HUES64 (cell line): Measurements from ENCODE around the gene VSX1.

Experiments
- H3K27ac ChIP-seq: 2 replicates; pipeline ENCODE4 v1.7.0; 2013; ENCODE audit warnings: low read depth, low read length, inconsistent platforms
- H3K27me3 ChIP-seq: 2 replicates; pipeline ENCODE4 v1.6.1; 2013; ENCODE audit warnings: mild to moderate bottlenecking, low read length; ENCODE audit not compliant: insufficient read depth
- H3K36me3 ChIP-seq: 2 replicates; pipeline ENCODE4 v1.6.1; 2013; ENCODE audit warnings: mild to moderate bottlenecking, low read length; ENCODE audit not compliant: insufficient read depth
- H3K4me1 ChIP-seq: 2 replicates; pipeline ENCODE4 v1.6.1; 2013; ENCODE audit warnings: mild to moderate bottlenecking, low read length, moderate library complexity; ENCODE audit not compliant: insufficient read depth
- H3K4me3 ChIP-seq: 2 replicates; pipeline ENCODE4 v1.5.1; 2013; ENCODE audit warnings: mild to moderate bottlenecking, low read length, moderate library complexity
- H3K9ac ChIP-seq: 2 replicates; pipeline ENCODE4 v1.6.1; 2013; ENCODE audit warnings: mild to moderate bottlenecking, low read depth, low read length
- H3K9me3 ChIP-seq: 2 replicates; pipeline ENCODE4 v1.6.1; 2013; ENCODE audit warnings: low read depth, low read length; ENCODE audit not compliant: insufficient read depth
- WGBS: fragments of 150-250, 120-280 bp; methylation state at CpG from one replicate; pipeline ENCODE4 v1.1.7; 2013; ENCODE audit warnings: missing lambda C conversion rate; 5-methylcytosine and 5-hydroxymethylcytosine counted together

VSX1 gene

DNA sequence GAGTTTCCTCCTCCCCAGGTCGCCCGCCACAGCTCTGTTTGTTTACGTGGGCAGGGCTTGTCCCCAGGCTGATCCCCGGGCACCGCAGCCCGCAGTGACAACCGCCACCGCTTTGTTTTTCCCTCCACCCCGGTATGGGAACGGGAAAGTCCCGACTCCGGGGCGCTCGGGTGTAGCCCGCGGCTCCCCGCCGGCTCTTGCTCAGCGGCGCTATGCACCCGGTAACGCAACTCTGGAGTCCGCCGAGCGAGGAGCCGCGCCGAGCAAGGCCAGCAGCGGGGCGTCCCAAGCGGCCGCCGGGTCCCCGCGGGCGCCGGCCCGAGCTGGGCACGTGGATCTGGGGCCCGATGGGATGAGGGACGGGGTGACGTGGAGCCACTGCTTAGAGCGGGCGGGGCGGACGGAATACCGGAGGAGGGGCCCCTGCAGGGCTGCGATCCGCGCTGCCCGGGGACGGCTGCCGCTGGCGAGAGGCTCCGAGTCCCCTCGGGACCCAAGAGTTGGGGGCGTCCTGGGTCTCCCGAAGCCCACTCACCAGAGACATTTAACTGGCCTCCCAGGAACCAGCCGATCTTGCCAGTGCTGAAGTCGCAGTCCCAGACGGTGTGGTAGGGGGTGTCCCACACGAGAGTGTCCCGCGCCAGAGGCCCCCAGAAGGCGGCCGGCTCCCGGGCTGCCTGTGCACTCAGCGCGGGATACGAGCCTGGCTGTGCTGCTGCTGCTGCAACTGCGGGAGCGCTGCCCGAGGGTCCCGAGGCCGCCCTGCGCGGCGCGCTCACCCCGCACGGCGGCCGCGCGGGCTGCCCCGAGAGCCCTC, 24.5 kb downstream of the VSX1 start:
- Histone ChIP-seq H3K27ac (no peak overlapping the region), H3K9ac (no peak overlapping the region; the same call in 1 of the 2 replicates), H3K27me3 (peaks cover 90% of the 10 kb centered on the region), H3K4me3 (peak overlapping the region; percentile 58), H3K36me3 (no peaks in the 10 kb centered on the region), H3K9me3 (no peaks in the 10 kb centered on the region), H3K4me1 (0 out of 2 replicates have a peak, but pooled peaks cover 4% of the 10 kb centered on the region)
- 1% methylated on average over 86 of the region's 86 CpGs for WGBS

DNA sequence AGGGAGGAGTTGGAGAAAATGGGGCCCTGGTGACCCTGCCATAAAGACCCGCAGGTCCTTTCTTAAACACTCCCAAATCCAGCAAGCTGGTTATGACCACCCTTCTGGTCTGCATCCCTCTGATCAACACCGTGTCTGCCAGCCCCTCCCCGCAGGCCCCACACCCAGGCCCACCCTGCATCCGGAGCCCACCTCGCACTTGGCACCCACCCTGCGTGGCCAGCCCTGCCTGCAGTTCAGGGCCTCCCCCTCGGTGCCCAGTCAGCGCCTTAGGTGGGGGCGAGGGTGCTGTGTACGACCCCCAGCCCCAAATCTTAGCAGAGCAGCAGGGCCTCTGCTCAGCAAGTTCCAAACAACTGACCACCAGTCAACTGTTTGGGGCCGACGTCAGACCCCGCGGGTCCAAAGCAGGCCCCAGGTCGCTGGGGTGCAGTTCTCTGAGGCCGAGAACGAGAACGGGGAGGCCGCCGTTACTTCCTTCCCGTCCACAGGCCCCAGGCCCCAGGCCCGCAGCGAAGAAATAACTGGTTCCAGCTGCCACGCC, 25.2 kb downstream of the VSX1 start:
- Histone ChIP-seq H3K9ac (no peak overlapping the region; the same call in 1 of the 2 replicates), H3K36me3 (no peaks in the 10 kb centered on the region), H3K27ac (no peak overlapping the region), H3K4me3 (peak overlapping the region; percentile 58), H3K27me3 (peaks cover 86% of the 10 kb centered on the region), H3K4me1 (0 out of 2 replicates have a peak, but pooled peaks cover 4% of the 10 kb centered on the region), H3K9me3 (no peaks in the 10 kb centered on the region)
- 34% methylated on average over 24 of the region's 24 CpGs for WGBS

DNA sequence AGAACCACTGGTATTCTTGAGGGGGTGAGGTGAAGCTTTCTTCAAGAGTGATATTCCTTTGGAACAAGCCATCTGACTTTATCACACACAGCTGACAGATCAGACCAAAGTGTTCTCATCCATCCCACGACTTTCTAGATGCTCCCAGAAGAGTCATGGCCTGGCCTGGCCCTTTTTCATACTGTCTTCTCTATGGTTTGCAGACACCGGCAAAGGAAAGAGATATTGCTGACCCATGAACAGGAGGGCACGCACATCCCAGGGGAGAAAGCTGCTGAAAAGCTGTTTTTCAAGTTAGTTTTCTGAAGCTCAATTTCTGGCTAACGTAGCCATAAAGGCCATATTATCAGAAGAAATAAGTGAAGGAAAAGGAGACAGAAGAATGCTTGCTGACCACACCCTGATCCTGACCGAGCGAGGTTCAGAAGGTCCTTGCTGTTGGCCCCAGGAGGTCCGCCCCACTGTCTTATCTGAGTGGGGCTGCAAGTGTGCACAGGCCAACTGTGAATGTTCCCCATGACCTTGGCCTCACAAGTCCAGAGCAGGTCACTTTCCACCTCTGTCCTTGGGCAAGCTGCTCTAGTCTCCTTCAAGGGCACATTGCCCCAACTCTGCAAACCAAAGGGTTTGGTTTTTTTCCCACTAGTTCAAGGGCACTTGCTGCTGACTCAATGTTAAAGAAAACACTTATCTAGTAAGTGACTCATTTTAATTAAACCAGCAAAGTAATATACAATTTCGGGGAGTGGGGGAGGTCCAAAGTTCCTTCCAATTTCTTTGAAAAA, 26.0 kb downstream of the VSX1 start:
- peaks cover 79% of the 10 kb centered on the region for H3K27me3 ChIP-seq
- 0 out of 2 replicates have a peak, but pooled peaks cover 4% of the 10 kb centered on the region for H3K4me1 ChIP-seq
- no peak overlapping the region for H3K4me3 ChIP-seq
- 89% methylated on average over 8 of the region's 8 CpGs for WGBS
- H3K9me3 ChIP-seq: no peaks in the 10 kb centered on the region
- H3K9ac ChIP-seq: no peak overlapping the region
- H3K27ac ChIP-seq: no peak overlapping the region
- H3K36me3 ChIP-seq: no peaks in the 10 kb centered on the region

DNA sequence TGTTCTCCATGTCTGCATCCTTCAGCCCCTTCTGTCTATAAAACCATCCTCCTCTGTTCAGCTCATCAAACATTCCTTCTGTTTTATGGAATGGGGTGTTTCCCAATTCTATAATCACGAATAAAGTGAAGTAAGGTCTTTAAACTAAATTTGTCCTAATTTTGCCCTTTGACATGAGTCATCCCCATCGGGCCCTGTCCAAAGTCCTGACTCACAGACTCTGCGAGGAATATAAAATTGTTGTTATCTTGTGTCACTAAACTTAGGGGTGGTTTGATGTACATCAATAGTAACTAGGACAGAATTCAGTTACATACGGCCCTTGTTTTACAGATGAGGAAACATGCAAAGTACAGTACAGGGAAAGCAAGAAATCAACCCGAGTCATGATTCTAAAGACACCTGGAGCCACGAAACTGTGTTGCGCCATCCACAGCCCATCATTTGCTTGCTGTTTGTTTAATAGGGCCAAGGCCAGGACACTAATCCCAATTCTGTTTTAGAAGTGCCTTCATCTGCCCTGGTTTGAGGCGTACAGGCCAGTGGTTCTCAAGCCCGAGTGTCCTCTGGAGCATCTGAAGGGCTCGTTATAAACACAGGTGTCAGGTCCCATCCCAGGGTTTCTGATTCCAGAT, 26.8 kb downstream of the VSX1 start:
- 87% methylated on average over 10 of the region's 10 CpGs for WGBS
- no peaks in the 10 kb centered on the region for H3K36me3 ChIP-seq
- no peak overlapping the region for H3K4me3 ChIP-seq
- H3K27ac ChIP-seq: no peak overlapping the region
- no peak overlapping the region for H3K9ac ChIP-seq
- H3K4me1 ChIP-seq: 0 out of 2 replicates have a peak, but pooled peaks cover 4% of the 10 kb centered on the region
- H3K9me3 ChIP-seq: no peaks in the 10 kb centered on the region
- H3K27me3 ChIP-seq: peaks cover 71% of the 10 kb centered on the region

DNA sequence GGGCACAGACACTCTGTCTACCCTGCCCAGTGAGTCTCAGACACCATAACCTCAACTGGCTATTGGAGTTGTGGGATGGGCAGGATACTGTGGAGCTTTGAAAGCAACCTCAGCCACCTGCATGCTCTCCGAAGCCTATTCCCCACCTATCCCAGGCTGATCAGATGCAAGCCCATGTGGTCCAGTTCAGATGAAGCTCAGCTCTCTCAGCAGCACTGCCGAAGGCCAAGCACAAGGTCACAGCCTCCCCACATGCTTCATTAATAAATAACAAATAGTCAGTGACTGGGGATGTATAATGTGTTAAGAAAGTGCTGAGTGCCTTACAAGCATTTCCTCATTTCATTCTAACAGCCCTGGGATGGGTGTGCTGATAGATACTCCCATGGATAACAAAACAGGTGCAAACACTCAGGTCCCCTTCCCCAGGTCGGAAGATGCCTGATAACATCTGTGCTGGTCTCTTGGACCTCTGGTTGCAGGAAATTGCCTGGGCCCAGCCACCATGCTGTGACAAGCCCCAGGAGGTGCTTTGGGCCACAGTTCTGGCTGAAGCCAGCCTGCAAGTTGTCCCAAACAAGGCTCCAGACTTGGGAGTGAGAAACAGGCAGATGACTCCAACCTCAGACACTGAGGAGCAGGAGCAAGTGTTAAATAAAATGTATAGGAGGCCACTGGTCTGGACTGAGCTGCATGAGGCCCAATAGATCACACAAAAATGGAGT, 27.7 kb downstream of the VSX1 start:
- Histone ChIP-seq H3K4me3 (no peak overlapping the region), H3K27me3 (peaks cover 62% of the 10 kb centered on the region), H3K9me3 (no peaks in the 10 kb centered on the region), H3K36me3 (no peaks in the 10 kb centered on the region), H3K4me1 (0 out of 2 replicates have a peak, but pooled peaks cover 4% of the 10 kb centered on the region), H3K9ac (no peak overlapping the region), H3K27ac (no peak overlapping the region)
- 91% methylated on average over 3 of the region's 3 CpGs for WGBS

DNA sequence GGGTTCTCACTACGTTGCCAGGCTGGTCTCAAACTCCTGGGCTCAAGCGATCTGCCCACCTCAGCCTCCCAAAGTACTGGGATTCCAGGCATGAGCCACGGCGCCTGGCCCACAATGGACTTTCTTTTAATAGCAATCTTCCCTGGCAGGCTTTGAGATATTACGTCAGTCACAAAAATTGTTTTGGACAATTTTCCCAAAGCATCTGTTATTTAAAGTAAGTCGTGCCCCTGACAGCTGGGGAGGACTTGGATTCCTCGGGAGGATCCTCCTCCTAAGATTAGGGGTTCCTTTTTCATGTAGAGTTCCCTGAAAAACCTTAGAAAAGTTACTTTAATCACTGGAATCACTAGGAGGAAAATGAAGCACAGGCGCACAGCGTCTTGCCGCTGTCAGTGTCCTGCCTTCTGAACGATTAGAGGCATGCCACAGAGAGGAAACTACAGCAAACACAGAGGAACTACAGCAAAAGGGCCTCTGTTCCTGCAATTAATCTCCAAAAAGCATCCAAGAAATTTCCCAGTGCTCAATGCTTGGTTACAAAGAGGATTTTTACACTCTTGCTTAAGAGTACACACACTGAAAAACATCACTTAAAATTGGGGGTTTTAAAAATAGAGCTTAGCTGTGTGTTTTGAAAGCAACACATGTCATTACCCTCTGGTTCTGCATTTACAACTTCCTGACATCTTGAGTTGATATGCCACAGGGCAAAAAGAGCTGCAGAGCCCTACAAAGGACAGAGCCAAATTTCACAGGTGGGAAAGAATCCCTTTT, 28.5 kb downstream of the VSX1 start:
- WGBS: 88% methylated on average over 11 of the region's 11 CpGs
- no peaks in the 10 kb centered on the region for H3K36me3 ChIP-seq
- no peak overlapping the region for H3K9ac ChIP-seq
- H3K27me3 ChIP-seq: peaks cover 54% of the 10 kb centered on the region
- no peaks in the 10 kb centered on the region for H3K9me3 ChIP-seq
- H3K4me1 ChIP-seq: 0 out of 2 replicates have a peak, but pooled peaks cover 2% of the 10 kb centered on the region
- no peak overlapping the region for H3K27ac ChIP-seq
- H3K4me3 ChIP-seq: no peak overlapping the region

DNA sequence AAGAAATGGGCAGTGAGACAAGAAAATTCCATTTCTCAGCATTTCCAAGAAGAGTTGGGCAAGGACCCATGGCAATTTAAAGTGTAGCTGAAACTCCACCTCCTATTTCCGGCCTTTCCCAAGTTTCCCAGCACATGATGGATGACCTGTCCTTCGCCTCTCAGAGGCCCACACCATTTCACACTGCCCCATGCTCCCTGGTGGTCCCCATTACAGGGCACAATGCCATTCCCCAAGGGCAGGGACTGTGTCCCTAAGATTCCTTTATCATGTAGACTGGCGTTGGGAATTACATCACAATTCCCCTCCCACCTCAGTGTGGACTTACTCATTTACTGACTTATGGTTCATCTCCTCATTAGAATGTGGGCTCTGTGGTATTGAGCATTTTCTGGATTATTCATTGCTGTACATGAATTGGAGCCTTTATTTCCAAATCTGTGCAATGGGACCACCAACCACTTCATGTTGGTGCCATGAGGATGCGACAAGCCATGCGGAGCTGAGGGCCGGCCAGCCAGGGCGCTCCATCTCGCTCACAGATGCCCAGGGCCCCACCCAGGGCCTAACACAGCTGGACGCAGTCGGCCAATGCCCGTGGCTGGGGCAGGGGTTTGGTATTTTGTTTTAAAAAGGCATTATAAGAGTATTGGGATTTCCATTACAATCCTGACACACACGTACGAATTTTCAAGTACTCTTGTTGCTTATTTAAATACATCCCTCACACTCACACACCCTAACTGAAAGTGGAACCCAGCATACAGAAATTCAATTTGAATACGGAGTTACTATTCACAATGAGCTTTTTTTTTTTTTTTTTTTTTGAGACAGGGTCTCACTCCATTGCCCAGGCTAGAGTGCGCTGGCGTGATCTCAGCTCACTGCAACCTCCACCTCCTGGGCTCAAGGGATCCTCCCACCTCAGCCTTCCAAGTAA, 29.4 kb downstream of the VSX1 start:
- no peak overlapping the region for H3K9ac ChIP-seq

DNA sequence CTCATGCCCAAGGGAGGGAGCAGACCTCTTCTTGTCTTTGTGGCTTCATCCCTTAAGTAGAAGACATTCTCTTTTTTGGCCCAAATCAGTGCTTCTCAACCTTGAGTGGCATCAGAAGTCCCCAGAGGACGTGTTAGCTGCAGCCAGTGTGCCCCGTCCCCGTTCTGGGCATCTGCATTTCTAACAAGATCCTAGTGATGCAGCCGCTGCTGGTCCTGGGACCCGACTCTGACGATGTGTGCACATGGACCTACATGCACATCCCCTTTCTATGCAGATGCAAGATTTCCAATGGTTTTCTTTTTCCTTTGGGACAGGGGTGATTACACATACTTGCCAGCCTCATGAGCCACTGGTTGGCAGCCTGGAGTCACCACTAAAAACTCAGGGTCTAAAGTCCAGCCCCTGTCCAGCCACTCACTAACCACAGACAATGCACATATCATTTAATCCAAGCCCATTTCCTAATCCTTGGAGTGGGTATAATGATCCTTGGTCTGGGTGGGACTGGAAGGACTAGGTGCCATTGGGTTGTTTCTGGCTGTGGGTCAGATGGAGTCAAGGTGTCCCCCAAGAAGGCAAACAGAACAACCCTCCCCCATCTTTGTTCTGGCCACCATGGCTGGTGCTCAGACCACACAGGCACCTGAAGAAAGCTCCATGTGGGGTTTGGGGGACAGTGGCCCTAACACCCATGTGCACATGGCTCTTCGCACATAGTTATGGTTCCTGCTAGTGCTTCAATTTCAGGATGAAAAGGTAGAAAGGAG, 30.4 kb downstream of the VSX1 start:
- Histone ChIP-seq H3K9ac (no peak overlapping the region), H3K4me3 (no peak overlapping the region), H3K9me3 (no peaks in the 10 kb centered on the region), H3K4me1 (no peaks in the 10 kb centered on the region), H3K36me3 (no peaks in the 10 kb centered on the region), H3K27ac (no peak overlapping the region), H3K27me3 (peaks cover 35% of the 10 kb centered on the region)
- 94% methylated on average over 7 of the region's 7 CpGs for WGBS

More for the DNA sequence above, 29.4 kb downstream of the VSX1 start:
- Histone ChIP-seq H3K36me3 (no peaks in the 10 kb centered on the region), H3K4me1 (no peaks in the 10 kb centered on the region), H3K4me3 (no peak overlapping the region), H3K27me3 (peaks cover 45% of the 10 kb centered on the region), H3K9me3 (no peaks in the 10 kb centered on the region), H3K27ac (no peak overlapping the region)
- WGBS: 91% methylated on average over 16 of the region's 16 CpGs
